Right forelimb (tissue), 1 donor: ENCODE measurements around the gene FAIM2.
"Not testable (repeated sequence)": the region's sequence is repeated elsewhere in the genome, so short reads cannot be mapped to it uniquely, and the experiment has no call there.

Experiments used
- DNase-seq: peaks from one replicate; pipeline ENCODE4 v3.0.0-alpha.2; 2018

The FAIM2 gene

DNA sequence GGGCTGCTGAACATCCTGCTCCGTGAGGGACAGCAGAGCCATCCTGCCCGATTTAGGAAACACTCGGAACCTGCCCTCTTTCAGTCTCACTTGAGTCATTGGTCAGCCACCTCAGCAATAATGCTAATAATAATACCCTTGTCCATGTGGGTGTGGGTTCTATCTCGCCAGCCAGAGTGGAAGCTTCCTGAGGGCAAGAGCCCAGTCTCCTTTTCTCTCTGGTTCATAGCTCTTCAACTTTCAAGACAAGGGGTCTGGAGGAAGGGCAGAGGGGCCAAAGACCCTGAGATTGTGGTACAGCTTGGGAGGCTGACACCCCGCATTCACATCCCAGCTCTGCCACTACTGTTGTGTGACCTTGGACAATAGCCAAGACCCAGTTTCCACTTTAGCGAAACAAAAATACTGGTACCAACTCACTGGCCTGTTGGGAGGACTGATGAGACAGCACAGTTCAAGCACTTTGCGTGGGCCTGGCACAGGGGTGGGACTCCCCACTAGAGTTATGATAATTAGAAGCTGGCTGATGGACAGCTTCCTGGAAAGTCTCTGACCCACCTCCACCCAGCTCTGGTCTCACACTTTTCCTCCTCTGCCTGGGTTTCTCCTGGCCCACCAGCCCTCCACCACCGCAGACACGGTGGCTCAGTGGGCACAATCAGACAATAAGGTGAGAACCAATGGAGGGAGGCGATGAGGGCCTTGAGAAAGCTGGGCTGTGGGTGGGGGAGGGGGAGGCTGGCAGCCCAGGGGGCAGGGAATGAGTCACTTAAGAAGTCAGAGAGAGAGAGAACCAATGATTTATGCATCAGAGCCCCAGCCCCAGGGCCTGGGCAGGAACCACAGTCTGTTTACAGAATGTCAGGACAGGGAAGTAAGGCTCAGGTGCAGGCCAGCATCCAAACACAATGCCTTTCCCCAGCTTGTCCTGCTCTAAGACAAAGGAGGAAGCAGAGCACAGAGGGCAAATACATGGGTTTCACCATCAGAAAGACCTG lies 9.6 kb downstream of the FAIM2 start:
- DNase-seq = no peak

GRCh38 chr12:49892732-49893317 lies 10.9 kb downstream of the FAIM2 start:
- no peak for DNase-seq

GRCh38 chr12:49892084-49892731 lies 11.5 kb downstream of the FAIM2 start:
- no peak for DNase-seq

- no peak for DNase-seq
These were observed 12.2 kb downstream of the FAIM2 start for GRCh38 chr12:49891476-49891875.

DNA sequence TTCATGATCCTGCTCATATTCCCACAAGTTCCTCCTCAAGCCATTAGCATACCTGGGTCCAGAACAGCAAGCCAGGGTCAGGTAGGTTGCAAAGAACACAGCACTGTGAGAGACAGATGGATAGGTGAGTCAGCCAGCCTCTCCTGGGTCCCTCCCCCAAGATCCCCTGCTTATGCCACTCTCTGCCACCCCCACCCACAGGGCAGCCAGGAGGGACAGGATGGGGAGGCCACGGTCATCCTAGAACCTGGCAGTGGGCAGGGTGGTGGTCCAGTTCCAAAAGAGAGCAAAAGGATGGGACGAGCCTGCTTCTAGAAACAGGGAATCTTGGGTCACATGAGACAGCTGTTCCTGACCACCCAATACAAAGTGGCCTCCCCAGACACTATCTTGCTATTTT lies 12.7 kb downstream of the FAIM2 start:
- DNase-seq = no peak

DNA sequence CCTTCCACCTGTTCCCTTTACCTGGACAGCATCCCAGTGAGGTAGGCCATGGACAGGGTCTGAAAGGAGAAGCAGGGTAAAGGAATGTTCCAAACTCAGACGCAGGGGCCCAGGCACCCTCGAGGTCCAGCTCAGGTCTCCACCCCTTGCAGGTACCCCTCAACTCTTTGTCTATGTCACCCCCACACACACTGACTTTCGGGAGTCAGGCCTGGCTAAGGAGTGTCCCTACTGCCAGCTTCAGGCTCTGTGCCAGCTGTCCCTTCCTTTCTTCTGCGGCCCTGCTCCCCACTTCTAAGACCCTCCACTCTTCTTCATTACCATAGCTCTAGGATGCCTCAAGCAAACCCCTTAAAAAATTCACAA lies 13.6 kb downstream of the FAIM2 start:
- DNase-seq = no peak

GRCh38 chr12:49889361-49890095 lies 14.2 kb downstream of the FAIM2 start:
- DNase-seq = no peak

GRCh38 chr12:49888461-49889151 lies 15.1 kb downstream of the FAIM2 start:
- no peak for DNase-seq

DNA sequence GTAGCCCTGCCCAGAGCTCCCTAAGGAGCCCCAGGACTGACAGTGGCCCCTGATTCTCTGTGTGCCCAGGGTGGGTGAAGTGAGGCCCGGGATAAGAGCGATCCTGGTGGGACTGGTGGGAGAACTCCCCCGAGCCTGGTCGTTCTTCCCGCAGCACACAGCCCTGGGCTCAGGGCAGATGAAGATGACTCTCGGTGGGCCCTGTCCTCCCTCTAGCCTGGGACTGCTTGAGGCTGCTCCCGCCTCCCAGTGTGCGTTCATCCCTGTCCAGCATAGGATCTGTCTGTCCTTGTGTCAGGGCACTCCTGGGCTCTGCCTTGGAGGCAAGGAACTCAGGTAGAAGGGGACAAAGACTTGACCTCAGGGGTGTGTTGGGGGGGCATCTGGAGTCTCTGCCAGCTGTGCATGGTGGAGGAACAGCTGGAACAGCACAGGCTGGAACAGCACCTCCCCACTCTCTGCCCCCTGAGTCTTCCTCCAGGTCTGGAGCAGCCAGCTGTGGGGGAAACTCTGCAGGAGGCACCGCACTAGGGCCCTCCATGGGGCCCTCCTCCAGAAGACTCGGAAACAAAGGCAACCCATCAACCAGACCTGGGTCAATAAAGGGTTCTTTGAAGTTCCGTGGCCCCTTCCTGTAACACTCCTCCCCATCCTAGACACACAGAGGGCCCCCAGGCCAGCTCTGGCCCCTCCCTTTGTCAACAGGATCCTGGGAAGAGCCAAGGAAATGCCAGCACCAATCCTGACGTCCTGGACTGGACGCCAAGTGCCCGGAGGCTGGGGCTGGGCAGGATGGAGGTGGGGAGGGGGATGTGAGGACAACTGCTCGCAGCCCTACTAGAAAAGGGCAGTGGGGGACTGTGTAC lies 15.9 kb downstream of the FAIM2 start:
- no peak for DNase-seq

DNA sequence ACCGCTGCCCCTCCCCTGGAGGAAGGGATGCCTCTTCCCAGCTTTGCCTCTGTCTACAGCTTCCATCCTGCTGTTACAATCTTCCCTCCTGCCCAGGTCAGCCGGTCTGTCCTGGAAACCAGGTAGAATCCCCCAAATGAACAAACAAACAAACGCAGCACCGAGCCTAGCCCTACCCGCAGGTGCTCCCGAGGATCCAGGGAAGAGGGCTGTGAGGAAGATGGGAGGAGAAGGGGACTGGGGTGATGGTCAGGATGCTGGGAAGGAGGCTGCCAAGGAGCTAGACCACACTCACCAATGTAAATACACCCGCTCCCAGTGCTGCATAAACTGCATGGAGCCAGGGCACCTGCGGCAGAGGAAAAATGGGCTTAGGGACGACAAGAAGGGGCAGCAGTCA lies 16.6 kb downstream of the FAIM2 start:
- no peak for DNase-seq

- no peak for DNase-seq
These were observed 17.8 kb downstream of the FAIM2 start for GRCh38 chr12:49885663-49886461.

GRCh38 chr12:49885118-49885517 lies 18.6 kb downstream of the FAIM2 start:
- no peak for DNase-seq

DNA sequence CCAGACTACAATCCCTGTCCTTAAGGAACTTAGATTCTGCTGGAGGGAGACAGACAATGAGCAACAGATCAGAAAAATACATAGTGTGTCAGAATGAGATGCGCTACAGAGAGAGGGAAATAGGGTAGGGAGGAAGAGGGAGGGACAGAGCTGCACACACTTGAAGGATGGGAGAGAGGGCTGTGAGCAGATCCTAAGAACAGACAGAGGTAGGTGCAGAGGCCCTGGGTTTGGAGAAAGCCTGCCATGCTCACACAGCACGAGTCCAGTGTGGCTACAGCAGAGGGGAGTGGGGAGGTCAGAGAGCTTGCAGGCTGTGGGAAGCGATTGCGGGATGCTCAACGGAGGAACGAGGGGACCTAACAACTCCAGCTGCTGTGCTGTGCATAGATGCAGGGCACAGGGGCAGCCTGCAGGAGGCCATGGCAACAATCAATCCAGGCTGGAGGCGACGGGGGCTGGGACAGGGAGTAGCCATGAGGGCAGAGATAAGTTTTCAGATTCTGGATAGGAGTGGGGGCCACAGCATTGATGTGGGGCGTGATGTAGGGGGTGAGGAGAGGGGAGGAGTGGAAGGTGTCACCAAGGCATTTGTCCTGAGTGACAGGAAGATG lies 20.7 kb downstream of the FAIM2 start:
- no peak for DNase-seq

DNA sequence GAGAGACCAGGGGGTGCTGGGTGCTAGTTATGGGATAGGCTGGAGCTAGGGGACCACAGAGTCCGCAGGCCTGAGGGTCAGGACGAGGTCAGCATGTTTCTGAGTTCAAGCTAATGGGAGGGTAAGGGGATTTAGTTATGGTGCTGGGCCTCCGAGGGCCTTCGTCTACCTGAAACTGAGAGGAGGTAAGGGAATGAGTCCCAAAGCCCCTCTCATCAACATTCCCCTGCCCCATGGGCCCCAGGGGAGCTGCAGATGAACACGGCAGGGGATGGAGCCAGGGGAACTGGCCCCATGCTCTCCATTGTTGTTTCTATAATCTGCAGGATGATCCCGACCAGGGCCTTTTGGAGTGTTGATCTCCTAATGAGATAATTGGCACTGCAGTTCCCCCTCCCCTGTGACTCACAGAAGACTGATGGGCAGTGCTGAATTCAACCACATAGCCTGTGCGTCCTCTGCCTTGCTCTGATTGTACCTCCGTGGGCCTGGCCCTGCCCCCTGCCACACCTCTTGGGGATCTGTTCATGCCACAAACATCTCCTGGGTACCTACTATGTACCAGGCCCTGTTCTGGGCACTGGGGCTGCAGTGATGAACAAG lies 21.4 kb downstream of the FAIM2 start:
- DNase-seq = no peak

DNA sequence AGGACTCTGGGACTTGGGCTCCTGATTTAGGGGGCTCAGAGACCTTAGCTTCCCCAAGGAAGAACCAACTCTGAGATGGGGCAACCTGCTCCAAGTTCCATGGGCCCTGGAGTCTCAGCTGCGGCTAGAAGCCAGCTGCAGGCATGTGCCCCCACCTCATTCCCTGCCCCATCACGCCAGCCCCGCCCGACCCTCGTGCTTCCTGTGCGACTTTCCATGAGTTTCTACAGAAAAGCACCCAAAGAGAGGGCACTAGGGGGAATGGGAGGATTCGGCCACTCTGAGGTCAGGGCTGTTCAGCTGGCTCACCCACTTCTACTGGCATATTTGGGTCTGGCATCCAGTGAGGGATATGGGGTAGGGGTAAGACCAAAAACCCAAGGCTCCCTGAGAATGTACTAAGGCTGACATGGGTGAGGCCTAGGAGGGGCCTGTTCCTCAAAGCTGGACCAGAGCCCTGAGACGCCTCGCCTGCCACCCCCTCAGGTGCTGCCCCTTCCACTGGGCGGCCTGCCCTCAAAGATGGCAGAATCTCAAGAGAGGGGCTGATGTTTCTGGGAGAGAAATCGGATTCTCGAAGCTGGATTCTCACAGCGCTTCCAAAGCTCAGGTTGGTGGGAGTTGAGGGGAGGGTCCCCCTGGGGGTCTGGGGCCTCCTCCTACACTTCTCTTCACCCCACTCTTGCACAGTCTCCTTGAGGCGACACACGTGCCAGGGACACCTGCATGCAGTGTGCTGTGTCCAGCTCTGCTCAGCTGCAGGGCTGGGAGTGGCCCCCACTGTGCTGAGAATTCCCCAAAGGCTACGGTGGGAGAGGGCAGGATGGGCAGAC lies 22.1 kb downstream of the FAIM2 start:
- DNase-seq = no peak

DNA sequence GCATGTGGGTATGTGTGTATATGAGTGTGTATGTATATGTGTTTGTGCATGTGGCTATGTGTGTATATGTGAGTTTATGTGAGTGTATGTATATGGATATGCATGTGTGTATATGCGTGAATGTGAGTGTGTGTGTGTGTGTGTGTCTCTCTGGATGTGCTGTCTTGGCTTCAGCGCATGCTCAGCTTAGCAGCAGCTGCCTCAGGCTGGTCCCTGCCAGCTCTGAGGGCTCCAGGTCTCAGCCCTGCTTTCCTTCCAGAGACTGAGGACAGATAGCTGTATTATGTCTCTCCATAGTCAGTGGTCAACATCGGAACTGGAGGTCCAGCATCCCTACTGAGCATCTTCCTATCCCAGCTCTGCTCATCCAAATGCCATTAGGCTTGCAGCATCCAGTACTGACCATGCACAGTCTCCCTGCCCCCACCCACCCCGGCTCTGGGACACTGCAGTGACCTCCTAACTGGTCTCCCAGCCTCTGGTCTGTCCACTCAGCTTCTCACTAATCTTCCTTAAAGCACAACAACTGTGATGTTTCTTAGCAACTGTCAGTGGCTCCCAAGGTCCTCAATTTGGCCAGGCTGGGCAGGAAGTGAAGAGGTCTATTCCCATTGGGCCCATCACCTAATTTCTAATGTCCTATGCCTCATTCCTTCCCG lies 22.8 kb downstream of the FAIM2 start:
- no peak for DNase-seq

DNA sequence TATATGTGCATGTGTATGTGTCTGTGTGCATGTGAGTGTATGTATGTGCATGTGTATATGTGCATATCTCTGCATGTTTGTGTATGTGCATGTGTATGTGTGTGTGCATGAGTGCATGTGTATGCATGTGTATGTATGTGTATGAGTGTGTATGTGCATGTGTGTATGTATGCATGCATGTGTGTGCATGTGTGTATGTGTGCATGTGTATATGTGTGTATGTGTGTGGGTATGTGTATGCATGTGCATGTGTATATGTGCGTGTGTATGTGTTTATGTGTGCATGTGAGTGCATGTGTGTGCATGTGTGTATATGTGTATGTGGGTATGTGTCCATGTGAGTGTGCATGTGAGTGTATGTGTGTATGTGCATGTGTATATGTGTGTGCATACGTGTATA lies 24.6 kb downstream of the FAIM2 start:
- DNase-seq = not testable (repeated sequence)

DNA sequence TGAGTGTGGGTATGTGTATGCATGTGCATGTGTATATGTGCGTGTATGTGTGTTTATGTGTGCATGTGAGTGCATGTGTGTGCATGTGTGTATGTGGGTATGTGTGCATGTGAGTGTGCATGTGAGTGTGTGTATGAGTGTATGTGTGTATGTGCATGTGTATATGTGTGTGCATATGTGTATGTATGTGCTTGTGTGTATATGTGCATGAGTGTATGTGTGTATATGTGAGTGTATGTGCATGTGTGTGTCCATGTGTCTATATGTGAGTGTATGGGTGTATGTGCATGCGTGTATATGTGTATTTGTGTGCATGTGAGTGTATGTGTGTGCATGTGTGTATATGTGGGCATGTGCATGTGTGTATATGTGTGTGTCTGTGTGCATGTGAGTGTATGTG lies 25.7 kb downstream of the FAIM2 start:
- no peak for DNase-seq
